HepG2 (cell line): ENCODE results near the gene ZNF74. TPM values are rescaled to one million over a fixed set of nuclear protein-coding genes. Genes with fewer than 3 reads are reported as not detected.

Experiments
- ADNP ChIP-seq: sonication (generic); formaldehyde crosslinking; IDR thresholded peaks from 2 replicates; pipeline ENCODE4 v1.4.0; 2020; ENCODE audit warnings: missing genetic modification reagents
- BHLHE40 ChIP-seq: IDR thresholded peaks from 2 replicates; pipeline ENCODE4 v1.6.1; 2011; ENCODE audit warnings: low read length, improper control_type of control experiment
- FOXK1 ChIP-seq: sonication (generic); formaldehyde crosslinking; IDR thresholded peaks from 2 replicates; pipeline ENCODE4 v1.4.0; 2020; ENCODE audit warnings: low read depth, missing genetic modification reagents, borderline replicate concordance
- FOXO1 ChIP-seq: sonication (generic); formaldehyde crosslinking; IDR thresholded peaks from 2 replicates; pipeline ENCODE4 v1.4.0; 2020; ENCODE audit warnings: missing genetic modification reagents
- GRHL1 ChIP-seq: sonication (generic); formaldehyde crosslinking; conservative IDR thresholded peaks from 2 replicates; pipeline ENCODE4 v1.8.0; 2022; ENCODE audit warnings: missing genetic modification reagents
- HDAC6 ChIP-seq: fragments of 200-600 bp; sonication (generic); IDR thresholded peaks from 2 replicates; pipeline ENCODE4 v1.7.0; 2017; ENCODE audit warnings: mild to moderate bottlenecking, antibody characterized with exemption, low read length, low read depth
- HMGXB4 ChIP-seq, 2 experiments: sonication (generic) in 1 of 2; formaldehyde crosslinking in 1 of 2; IDR thresholded peaks; 2 replicates each; pipeline versions ENCODE4 v1.4.0 to v1.6.1; 2018 to 2020; ENCODE audit warnings: missing genetic modification reagents in 2 of 2, borderline replicate concordance in 1 of 2, low read depth in 1 of 2, mild to moderate bottlenecking in 1 of 2, missing biosample characterization in 1 of 2
- IKZF1 ChIP-seq: fragments of 450-650 bp; IDR thresholded peaks from 2 replicates; pipeline ENCODE4 v1.7.1; 2016
- IKZF5 ChIP-seq: IDR thresholded peaks from 2 replicates; pipeline ENCODE4 v1.6.1; 2018; ENCODE audit warnings: missing genetic modification reagents, mild to moderate bottlenecking, missing compliant biosample characterization
- MTA3 ChIP-seq: sonication (generic); formaldehyde crosslinking; IDR thresholded peaks from 2 replicates; pipeline ENCODE4 v1.4.0; 2020; ENCODE audit warnings: missing genetic modification reagents
- MXI1 ChIP-seq: IDR thresholded peaks from 3 replicates; pipeline ENCODE4 v1.6.1; 2012; ENCODE audit warnings: low read depth, low read length, inconsistent platforms, borderline replicate concordance
- NFYC ChIP-seq: IDR thresholded peaks from 2 replicates; pipeline ENCODE4 v1.6.1; 2016; ENCODE audit warnings: missing genetic modification reagents, missing compliant biosample characterization
- RBM39 ChIP-seq: fragments of 200-400 bp; formaldehyde crosslinking; IDR thresholded peaks from one replicate; pipeline ENCODE4 v1.6.1; 2018; ENCODE audit warnings: antibody characterized with exemption, mild to moderate bottlenecking, low read depth, low read length; ENCODE audit not compliant: poor library complexity, severe bottlenecking
- SAFB2 ChIP-seq: sonication (generic); formaldehyde crosslinking; IDR thresholded peaks from 2 replicates; pipeline ENCODE4 v1.5.1; 2020; ENCODE audit warnings: missing genetic modification reagents, low read depth, mild to moderate bottlenecking, borderline replicate concordance
- TEAD3 ChIP-seq: optimal IDR thresholded peaks from 2 replicates; pipeline ENCODE3; 2016; ENCODE audit warnings: borderline replicate concordance
- TEF ChIP-seq: sonication (generic); formaldehyde crosslinking; IDR thresholded peaks from 2 replicates; pipeline ENCODE4 v1.5.0; 2020; ENCODE audit warnings: missing genetic modification reagents
- ZBTB3 ChIP-seq: sonication (generic); formaldehyde crosslinking; IDR thresholded peaks from 2 replicates; pipeline ENCODE4 v1.4.0; 2020; ENCODE audit warnings: low read depth, mild to moderate bottlenecking, moderate library complexity, missing genetic modification reagents, borderline replicate concordance
- ZNF253 ChIP-seq: sonication (generic); formaldehyde crosslinking; IDR thresholded peaks from 2 replicates; pipeline ENCODE4 v1.8.0; 2022; ENCODE audit warnings: mild to moderate bottlenecking, missing genetic modification reagents, borderline replicate concordance
- ZNF30 ChIP-seq: sonication (generic); formaldehyde crosslinking; IDR thresholded peaks from 2 replicates; pipeline ENCODE4 v1.5.0; 2020; ENCODE audit warnings: mild to moderate bottlenecking, missing genetic modification reagents
- ZNF513 ChIP-seq: sonication (generic); formaldehyde crosslinking; conservative IDR thresholded peaks from 2 replicates; pipeline ENCODE4 v1.5.0; 2020; ENCODE audit warnings: missing genetic modification reagents
- ZNF605 ChIP-seq: sonication (generic); formaldehyde crosslinking; IDR thresholded peaks from 2 replicates; pipeline ENCODE4 v1.8.0; 2022; ENCODE audit warnings: mild to moderate bottlenecking, missing genetic modification reagents
- ZNF782 ChIP-seq: sonication (generic); formaldehyde crosslinking; IDR thresholded peaks from 2 replicates; pipeline ENCODE4 v1.4.0; 2020; ENCODE audit warnings: missing genetic modification reagents, mild to moderate bottlenecking, borderline replicate concordance
- ZNF792 ChIP-seq: IDR thresholded peaks from 2 replicates; pipeline ENCODE4 v1.6.1; 2016
- polyA plus RNA-seq, 8 experiments: library from polyadenylated mRNA; depleted of rRNA in 3 of 8; stranded (reverse) in 7 of 8; unstranded in 1 of 8; fragments of >200 nt; fragmentation: Illumina TruSeq in 4 of 8; extraction: Trizol in 4 of 8; gene quantifications; 2 replicates each; pipeline versions ENCODE4 v1.2.1 to v1.2.3, GENCODE V29; 2011 to 2016; ENCODE audit warnings: low read depth in 4 of 8, missing spikeins in 1 of 8, mixed read lengths in 1 of 8; ENCODE audit not compliant: insufficient read depth in 1 of 8
- total RNA-seq, 5 experiments: library from RNA; depleted of rRNA; stranded (reverse); fragments of >200 nt; fragmentation: Illumina TruSeq; extraction: Trizol; gene quantifications; 2 replicates each; pipeline ENCODE4 v1.2.3, GENCODE V29; 2016; ENCODE audit warnings: low read depth in 1 of 5

ZNF74 gene
- total and polyA plus RNA-seq, 2 of the 13 experiments (the other 11 are each of a cell fraction or from before 2014, with no cell fraction given) = 6.3 to 9.1 TPM

- no peak for TF ChIP-seq GRHL1 (CRISPR knock-in tag)
- TF ChIP-seq HDAC6 = no peak
- TF ChIP-seq ZNF30 (CRISPR knock-in tag) = 0 out of 2 replicates have a peak, but pooled peaks have one; percentile 29
- no peak for TF ChIP-seq MTA3 (CRISPR knock-in tag)
- TF ChIP-seq RBM39 = no peak
- no peak for TF ChIP-seq BHLHE40
- no peak for TF ChIP-seq ZNF513 (CRISPR knock-in tag)
- TF ChIP-seq IKZF1 = no peak
- TF ChIP-seq HMGXB4 (CRISPR knock-in tag; IDR thresholded peaks at IDR 0.05; ENCODE audit: borderline replicate concordance in 1 of 2, low read depth in 1 of 2) = peak; percentile 8 to 12; a peak in 1 of 4 replicates
- TF ChIP-seq ZNF253 = 0 out of 2 replicates have a peak, but pooled peaks have one; percentile 30
- no peak for TF ChIP-seq FOXO1 (CRISPR knock-in tag)
- no peak for TF ChIP-seq MXI1
- TF ChIP-seq ZNF605 (CRISPR knock-in tag) = peak; percentile 49; the same call in 1 of the 2 replicates
- TF ChIP-seq ADNP (CRISPR knock-in tag) = no peak
- TF ChIP-seq NFYC = no peak
- no peak for TF ChIP-seq TEAD3
- TF ChIP-seq ZNF792 (CRISPR knock-in tag) = no peak
- TF ChIP-seq ZNF782 (CRISPR knock-in tag) = no peak
- TF ChIP-seq FOXK1 (CRISPR knock-in tag) = no peak
- no peak for TF ChIP-seq IKZF5 (CRISPR knock-in tag)
- no peak for TF ChIP-seq SAFB2 (CRISPR knock-in tag)
- TF ChIP-seq TEF (CRISPR knock-in tag) = no peak
- TF ChIP-seq ZBTB3 = no peak
Measured at GRCh38 chr22:20436768-20437612, 43.0 kb downstream of the ZNF74 start (continued).
